HG02798 (cell line): ENCODE data around the gene BNC2.
"Not testable (repeated sequence)": the region's sequence is repeated elsewhere in the genome, so short reads cannot be mapped to it uniquely, and the experiment has no call there.

ENCODE experiments used
- ATAC-seq: cut with Tn5 transposase; IDR thresholded peaks from one replicate; pipeline ENCODE4 v1.9.1; 2021; ENCODE audit warnings: mild to moderate bottlenecking; ENCODE audit not compliant: unreplicated experiment, poor library complexity

The BNC2 gene

DNA sequence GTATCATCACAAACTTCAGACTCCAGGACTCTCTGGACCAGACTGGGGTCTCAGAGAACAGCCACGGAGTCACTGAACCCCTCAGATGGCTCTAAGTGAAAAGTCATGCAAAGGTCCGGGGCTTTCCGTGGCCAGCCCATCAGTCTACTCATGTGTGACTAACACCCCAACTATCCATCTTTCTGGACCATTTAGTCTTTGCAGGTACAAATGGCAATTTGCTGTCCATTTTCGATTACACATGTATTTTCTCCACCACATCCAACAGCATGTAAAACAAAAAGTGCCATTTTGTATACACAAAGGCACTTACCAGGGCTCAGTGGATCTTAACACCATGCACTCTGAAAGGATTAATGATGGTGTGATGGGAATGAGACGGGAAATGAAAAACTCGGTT lies 387.7 kb downstream of the BNC2 start:
- peak; percentile 40 for ATAC-seq

DNA sequence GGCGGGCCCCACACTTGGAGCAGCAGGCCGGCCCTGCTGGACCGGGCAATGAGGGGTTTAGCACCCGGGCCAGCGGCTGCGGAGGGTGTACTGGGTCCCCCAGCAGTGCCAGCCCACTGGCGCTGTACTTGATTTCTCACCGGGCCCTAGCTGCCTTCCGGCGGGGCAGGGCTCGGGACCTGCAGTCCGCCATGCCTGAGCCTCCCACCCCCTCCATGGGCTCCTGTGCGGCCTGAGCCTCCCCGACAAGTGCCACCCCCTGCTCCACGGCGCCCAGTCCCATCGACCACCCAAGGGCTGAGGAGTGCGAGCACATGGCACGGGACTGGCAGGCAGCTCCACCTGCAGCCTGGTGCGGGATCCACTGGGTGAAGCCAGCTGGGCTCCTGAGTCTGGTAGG lies 389.9 kb downstream of the BNC2 start:
- ATAC-seq: not testable (repeated sequence)

DNA sequence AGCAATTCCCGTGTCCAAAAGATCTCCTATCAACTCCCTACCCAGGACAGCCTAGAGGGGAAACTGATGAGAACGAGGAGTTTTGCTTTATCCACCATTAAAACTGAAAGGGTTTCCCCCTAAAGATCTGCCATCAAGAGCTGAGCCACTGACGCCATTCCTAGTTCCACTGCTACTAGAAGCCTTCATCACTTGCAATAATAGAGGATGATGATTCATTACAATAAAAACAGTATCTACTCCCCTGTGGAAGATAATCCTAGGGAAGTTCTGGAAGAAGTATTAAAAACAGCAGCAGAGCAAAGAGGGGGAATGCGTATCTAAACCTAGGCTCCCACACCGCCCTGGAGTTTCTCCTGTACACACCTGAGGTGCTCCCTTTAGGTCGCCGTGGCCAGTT lies 394.5 kb downstream of the BNC2 start:
- ATAC-seq: no peak

DNA sequence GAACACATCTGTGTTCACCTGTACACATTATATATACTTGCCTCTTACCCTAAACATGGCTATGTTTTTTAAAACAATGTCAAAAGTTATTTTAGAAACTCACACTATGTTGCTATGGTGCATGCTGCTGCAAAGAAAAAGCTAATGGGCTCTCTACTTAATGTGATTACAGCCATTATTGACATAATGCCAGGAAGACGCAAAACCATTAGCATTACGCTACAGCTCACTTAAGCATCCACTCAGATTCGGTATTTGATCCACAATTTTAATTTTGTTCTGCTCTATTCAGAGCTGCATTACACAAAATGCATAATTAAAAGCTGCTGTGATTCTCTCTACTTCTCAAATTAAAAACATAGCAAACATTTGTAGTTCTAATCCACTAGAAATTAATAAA lies 395.2 kb downstream of the BNC2 start:
- no peak for ATAC-seq

DNA sequence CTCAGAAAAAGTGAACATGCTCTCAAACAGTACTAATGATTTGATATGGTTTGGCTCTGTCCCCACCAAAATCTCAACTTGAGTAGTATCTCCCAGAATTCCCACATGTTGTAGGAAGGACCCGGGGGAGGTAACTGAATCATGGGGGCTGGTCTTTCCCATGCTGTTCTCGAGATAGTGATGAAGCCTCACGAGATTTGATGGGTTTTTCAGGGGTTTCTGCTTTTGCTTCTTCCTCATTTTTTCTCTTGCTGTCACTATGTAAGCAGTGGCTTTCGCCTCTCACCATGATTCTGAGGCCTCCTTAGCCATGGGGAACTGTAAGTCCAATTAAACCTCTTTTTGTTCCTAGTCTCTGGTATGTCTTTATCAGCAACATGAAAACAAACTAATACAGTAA lies 401.3 kb downstream of the BNC2 start:
- ATAC-seq: no peak

DNA sequence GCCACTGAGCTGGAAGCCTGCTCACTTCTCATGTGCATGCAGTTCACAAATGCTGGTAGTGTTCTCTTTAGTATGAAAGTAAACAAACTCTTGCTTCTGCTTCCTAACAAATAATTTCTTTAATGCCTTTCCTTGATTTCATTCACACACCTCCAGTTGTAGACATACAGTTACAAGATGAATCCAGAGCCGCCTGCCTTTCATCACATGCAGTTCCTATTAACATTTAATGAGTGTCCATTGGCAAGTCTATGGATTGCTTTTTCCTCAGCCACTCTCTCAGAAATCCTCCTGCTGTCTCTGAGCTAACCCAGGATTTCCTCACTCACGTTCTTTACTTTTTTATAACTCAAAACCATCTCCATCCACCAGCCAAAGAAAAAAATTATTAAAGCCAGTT lies 408.6 kb downstream of the BNC2 start:
- ATAC-seq: no peak

DNA sequence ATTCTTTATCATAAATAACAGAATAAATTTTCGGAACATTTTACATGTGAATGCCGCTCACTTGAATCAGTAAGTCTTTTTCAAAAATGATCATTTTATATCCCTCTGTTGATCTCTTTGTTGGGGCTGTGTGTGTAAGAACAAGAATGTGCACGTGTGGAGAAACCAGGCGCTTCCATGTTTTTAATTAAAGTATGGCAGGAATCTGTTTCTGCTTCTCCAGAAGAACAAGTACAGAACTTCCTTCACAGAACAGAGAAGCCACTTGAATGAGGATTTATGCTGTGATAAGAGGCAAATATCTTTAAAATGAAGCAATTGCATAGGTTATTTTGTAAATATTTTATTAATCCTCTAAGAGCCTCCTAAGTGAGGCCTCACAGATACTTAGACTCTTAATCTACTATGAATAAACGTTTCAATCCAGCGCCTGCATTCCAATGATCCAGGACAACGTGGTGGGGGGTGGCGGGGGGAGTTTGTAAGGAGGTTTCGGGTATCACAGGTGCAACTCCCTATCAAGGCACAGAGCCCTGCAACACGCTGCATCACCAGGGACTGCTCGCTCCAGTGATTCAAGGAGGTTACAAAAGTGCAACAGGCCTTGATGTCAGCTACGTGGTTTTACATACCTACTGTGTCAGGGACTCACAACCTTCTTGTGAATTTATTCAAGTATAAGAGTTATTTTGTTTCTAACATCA lies 409.2 kb downstream of the BNC2 start:
- no peak for ATAC-seq

DNA sequence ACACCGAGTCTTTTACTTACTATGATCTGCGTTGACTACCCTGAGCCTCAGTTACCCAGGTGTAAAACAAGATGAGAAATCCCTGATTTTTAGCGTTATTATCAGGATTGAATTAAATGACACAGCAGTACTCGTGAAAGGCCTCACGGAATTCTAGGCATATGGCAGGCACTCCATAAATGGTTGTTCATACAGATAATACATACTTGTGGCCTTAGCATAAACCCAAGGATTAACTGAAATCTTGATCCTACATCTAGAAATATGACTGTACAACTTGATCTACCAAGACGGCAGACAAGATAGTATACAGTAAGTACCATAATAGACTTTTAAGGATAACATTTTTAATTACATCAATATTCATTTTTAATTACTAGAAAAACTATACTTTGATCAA lies 409.8 kb downstream of the BNC2 start:
- ATAC-seq: no peak

DNA sequence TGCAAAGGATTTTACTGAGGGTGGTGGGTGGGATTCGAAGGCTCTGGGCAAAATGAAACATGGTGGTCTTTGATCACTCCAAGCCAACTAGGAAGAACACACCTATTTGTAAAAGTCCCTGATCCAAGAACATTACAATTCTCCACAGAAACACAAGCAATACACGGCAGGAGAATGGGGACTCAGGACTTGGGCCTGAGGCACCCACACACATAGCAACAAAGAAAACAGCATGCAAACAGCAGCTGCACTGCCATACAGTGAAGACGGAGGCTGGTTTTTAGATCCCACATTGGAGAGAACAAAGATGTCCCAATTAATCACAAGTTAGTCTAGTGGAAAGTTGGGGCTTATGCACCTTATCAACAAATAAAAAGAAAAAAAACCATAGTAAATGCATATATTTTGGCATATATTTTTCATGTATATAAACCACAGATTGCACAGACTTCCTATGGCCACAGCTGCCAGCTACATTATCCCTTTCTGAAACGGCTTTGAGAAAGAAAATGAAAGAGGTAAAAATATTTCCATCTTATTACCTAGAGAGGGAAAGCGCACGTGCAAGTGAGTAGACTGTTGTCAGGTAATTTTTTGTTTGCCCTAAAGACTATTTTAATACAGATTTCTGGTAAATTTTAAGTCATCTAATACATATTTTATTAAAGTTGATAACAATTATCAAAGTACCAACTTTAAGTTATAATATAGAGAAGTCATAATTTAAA lies 410.9 kb downstream of the BNC2 start:
- peak; percentile 67 for ATAC-seq

DNA sequence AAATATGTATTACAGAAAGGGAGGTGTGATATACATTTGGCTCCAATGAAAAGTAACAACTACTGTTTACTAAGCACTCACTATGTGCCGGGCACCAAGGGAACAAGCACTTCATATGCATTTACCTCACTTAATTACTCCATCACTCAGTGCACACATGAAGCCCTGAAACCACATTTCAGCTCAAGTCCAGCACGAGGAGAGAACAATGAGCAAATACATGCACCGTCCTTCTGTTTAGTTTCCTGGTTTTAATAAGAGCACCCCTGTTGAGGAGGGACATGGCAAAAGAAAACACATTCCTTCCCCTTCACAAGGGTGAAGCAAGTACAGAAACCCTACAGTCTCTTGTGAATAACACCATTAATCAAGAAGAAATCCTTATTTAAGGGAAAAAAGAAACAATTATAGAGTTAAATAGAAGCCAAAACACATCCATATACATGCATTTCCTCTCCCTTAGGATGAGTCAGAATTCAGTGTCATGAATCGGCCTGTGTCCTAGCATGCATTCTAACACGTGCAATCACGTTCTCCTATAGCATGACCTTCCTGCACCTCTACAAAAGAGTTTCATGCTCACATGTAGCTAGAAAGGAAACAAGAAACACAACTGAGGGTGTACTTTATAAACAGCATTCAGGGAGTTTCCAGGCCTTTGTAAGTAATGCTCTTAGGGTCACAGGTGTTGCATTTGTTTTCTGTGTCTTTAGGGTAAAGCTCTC lies 411.6 kb downstream of the BNC2 start:
- ATAC-seq: peak; percentile 83

DNA sequence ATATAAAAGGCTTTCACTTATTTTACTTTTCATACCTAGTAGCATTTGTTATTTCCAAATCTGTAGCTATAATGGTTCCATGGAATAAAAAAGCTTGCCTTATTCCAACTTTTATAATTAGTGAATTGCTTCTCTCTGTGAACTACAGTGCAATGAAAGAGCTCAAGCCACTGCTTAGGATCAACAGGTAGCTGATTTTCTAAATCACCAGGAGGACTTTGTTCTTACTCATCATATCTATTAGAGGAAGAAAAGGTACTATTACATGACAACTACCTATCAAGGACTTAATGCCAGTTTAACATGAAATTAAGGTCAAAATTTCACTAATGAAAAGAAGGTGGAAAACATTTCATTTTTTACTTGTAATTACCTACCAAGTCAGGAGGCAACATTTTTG lies 414.6 kb downstream of the BNC2 start:
- no peak for ATAC-seq

DNA sequence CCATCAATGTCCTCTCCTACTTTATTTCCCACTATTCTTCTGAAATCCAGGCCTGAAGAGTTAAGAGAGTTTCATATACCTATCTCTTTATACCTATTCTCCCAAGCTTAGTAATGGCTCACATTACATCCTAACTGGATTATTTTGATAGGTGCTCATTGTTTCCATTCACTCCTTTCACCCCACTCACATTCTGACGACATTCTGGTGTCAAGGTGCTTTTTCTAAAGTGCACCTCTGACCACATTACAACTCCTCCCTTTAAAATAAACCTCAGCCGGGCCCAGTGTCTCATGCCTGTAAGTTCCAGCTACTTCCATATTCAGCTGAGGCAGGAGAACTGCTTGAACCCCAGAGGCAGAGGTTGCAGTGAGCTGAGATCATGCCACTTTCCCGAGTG lies 417.1 kb downstream of the BNC2 start:
- no peak for ATAC-seq

DNA sequence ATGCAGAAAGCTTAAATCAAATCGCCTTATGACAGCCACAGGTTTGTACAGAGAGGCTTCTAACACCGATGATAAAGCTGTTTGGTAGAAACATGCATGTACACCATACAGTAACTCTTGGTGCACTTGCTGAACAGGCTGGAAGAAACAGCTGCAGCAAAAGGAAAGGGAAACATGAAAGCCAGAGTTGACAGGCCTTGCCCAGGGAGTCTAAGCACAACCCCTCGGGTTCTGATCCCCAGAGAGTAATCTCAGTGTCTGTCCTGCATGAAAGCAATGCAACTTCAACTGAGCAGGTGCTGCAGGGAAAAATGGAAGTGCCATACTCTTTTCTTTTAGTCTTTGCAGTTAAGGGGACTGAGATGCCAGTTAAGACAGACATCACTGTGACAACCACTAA lies 419.9 kb downstream of the BNC2 start:
- peak; percentile 84 for ATAC-seq

DNA sequence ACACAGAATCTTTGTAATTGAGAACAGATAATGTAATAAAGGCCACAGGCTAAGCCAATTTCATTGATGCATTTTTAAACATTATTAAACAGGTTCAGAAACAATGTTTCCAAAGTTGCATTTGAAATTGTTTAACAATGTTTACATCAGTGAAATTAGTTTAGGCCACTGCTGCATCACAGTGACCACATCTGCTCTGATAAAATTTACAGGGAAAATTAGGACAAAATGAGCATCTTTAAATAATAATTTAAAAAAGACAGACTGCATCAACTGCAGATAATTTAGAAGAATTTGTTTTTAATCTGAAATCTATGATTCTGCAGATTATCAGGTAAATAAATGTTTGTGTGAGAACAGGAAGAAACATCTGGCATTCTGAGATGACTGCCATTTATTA lies 420.4 kb downstream of the BNC2 start:
- no peak for ATAC-seq

DNA sequence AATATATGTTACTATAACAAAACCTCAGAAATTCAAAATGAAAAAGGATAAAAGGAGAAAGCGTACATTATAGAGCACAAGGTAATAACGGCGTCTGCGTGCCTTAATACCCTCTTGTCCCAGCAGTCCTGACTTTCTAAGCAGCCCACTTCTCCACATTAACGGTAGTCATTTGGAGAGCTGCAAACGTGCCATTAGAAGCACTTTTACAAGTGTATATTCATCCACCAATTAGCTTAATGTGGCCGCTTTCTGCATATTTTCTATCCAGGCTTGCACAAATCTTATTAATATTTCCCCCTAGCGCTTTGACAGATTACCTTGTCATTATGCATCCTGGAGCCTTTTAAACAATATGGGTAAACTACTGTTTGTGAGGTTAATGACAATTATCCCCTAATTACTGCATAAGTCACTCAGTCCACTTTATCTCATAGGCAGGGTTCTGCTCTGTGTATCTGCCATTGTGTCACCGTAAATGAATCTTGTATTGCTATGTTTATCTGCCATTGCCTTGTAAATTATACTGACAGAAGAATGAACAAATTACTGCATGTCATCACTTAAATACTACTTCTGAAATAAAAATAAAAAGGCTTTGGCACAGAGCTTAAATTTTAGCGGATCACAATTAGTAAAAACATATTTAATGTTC lies 421.3 kb downstream of the BNC2 start:
- no peak for ATAC-seq

DNA sequence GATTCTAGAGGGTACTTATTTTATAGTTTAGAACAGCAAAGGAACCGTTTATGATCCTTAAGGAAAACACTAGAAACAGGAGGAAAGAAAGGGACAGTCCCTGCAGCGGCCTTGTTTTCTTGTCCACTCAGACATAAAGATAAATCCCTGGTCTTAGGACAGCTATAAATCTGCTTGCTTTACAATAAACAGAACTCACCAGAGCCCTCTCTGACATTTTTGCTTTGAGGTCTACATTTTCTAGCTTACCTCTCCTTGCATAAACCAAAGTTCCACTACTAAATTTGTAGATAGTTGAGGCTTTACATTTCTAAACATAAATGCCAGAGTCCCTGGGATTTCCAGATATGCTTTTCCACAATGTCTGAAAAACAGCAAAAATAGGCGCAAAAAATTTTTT lies 422.5 kb downstream of the BNC2 start:
- no peak for ATAC-seq

DNA sequence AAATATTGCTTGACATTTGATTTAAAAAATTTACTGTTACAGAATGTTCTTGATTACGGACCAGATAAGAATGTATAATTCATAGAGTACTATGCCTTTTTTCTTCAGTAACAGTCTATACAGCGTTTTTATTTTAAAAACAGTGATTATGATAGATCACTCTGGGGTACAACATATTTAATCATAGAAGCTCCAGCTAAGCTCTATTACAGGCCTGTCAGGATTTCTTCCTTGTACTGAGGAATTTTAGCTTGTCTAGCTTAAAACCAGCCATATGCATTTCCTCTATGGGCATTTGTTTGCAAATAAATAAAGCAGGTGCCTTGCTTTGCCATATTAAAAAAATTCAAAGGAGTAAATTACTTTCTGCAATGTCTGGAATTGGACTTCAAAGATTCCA lies 423.8 kb downstream of the BNC2 start:
- ATAC-seq: no peak

DNA sequence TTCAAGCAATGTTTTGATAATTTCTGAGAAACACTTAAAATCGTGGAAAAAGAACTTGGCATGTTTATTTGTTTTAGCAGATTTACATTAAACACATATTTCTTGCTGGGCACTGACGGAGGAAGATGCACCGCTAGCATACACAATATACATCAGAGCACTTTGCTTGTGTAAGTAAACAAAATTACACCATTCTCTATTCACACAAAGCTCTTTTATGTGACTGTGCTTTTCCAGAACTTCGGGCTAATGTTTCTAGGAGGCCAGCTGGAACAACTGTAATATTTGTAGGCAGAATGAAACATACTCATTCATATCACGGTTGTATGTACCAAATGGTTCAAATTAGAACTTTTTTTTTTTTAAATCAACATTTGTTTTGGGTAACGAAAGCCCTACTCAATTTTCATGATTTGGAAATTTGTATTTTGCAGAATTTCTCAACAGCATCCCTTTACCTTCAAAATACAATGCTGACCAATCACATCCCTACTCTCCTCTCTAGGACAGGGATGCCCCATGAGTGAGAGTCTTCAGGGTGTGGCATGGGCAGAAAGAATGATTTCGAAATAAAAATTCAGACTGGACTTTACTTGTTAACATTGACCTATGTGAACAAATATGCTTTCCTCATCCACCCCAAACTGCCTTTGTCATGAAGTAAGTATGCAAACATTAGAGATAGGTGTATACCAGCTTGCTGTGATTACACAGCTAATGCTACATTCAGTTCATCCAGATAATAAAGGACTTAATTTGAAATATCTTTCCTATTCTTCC lies 425.1 kb downstream of the BNC2 start:
- no peak for ATAC-seq

DNA sequence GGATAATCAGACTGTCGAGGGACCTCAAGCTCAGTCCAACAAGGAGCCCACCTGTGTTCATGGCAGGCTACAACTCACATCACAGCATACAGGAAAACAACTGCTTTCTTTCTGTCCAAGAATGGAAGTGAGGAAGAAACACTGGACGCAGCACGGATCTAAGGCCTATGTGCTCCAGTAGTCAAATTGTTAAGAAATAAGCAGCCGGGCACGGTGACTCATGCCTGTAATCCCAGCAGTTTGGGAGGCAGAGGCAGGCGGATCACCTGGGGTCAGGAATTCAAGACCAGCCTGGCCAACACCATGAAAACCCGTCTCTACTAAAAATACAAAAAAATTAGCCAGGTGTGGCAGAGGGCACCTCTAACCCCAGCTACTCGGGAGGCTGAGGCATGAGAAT lies 427.8 kb downstream of the BNC2 start:
- ATAC-seq: no peak

DNA sequence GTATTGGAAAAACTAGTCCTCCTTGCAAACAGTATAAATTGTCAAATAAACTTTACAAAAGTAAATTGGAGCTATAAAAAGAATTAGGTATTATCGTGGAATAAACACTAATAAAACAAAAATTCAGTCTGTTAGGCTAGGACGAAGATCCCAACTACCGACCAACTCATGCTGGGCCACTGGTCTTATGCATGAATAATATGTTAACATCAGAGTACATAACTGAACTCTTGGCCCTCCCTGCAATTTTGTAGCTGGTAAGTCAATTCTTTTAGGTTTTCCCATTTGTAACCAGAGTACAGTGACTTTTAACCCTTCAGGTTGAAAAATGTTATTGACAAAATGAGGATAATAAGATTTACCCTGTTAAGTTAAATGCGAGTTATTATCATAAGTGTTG lies 428.7 kb downstream of the BNC2 start:
- ATAC-seq: no peak
